ENCODE measurements around the gene FAM114A1.

The FAM114A1 gene

GRCh38 chr4:38921151-38921550 is 53.5 kb downstream of the FAM114A1 start:
- TF ChIP-seq MYC (IDR thresholded peaks at IDR 0.05; ENCODE audit: low read depth, low read length) (no peak), MAX (IDR thresholded peaks at IDR 0.05; ENCODE audit: low read depth, low read length) (no peak), POLR2A (IDR thresholded peaks at IDR 0.05; ENCODE audit: extremely low read depth, insufficient read length) (no peak)
- TF ChIP-seq, protein P1, sequence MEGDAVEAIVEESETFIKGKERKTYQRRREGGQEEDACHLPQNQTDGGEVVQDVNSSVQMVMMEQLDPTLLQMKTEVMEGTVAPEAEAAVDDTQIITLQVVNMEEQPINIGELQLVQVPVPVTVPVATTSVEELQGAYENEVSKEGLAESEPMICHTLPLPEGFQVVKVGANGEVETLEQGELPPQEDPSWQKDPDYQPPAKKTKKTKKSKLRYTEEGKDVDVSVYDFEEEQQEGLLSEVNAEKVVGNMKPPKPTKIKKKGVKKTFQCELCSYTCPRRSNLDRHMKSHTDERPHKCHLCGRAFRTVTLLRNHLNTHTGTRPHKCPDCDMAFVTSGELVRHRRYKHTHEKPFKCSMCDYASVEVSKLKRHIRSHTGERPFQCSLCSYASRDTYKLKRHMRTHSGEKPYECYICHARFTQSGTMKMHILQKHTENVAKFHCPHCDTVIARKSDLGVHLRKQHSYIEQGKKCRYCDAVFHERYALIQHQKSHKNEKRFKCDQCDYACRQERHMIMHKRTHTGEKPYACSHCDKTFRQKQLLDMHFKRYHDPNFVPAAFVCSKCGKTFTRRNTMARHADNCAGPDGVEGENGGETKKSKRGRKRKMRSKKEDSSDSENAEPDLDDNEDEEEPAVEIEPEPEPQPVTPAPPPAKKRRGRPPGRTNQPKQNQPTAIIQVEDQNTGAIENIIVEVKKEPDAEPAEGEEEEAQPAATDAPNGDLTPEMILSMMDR (IDR thresholded peaks at IDR 0.05; ENCODE audit: low read depth, low read length) = no peak
- no peak overlapping the region for H3K4me3 ChIP-seq (ENCODE audit: low read depth, low read length)
- no peak for DNase-seq (ENCODE audit: low read depth)

DNA sequence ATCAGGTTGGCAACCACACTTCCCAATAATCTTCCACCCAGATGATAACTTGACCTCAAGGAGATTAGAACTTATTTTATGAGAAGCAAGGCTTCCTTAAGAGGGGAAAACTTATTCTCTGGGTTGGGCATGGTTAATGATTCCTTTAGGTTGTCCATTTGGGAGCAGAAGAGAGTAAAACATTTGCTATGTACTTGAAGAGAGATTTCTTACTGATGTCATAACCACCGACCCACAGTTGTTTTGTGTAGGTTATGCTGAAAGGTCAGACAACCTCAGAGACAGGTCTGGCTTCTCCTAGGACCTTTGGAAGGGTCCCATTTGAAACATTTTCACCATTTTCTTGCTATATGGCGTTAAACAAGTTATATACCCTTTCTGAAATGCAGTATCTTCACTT is 56.1 kb downstream of the FAM114A1 start:
- no peak overlapping the region for H3K4me3 ChIP-seq (ENCODE audit: low read depth, low read length)
- no peak for DNase-seq (ENCODE audit: low read depth)
- TF ChIP-seq POLR2A (IDR thresholded peaks at IDR 0.05; ENCODE audit: extremely low read depth, insufficient read length) (no peak), MYC (IDR thresholded peaks at IDR 0.05; ENCODE audit: low read depth, low read length) (no peak), MAX (IDR thresholded peaks at IDR 0.05; ENCODE audit: low read depth, low read length) (no peak)
- TF ChIP-seq, protein P1 (IDR thresholded peaks at IDR 0.05; ENCODE audit: low read depth, low read length) = no peak

- TF ChIP-seq, protein P1 (IDR thresholded peaks at IDR 0.05; ENCODE audit: low read depth, low read length) = no peak
- no peak for TF ChIP-seq POLR2A (IDR thresholded peaks at IDR 0.05; ENCODE audit: extremely low read depth, insufficient read length)
- no peak overlapping the region for H3K4me3 ChIP-seq (ENCODE audit: low read depth, low read length)
- DNase-seq (ENCODE audit: low read depth) = no peak
Measured at GRCh38 chr4:38924353-38924752, 56.7 kb downstream of the FAM114A1 start.

- no peak overlapping the region for H3K4me3 ChIP-seq (ENCODE audit: low read depth, low read length)
- TF ChIP-seq, protein P1 (IDR thresholded peaks at IDR 0.05; ENCODE audit: low read depth, low read length) = no peak
- no peak for TF ChIP-seq MYC (IDR thresholded peaks at IDR 0.05; ENCODE audit: low read depth, low read length)
- no peak for TF ChIP-seq POLR2A (IDR thresholded peaks at IDR 0.05; ENCODE audit: extremely low read depth, insufficient read length)
- no peak for TF ChIP-seq MAX (IDR thresholded peaks at IDR 0.05; ENCODE audit: low read depth, low read length)
- no peak for DNase-seq (ENCODE audit: low read depth)
Measured at GRCh38 chr4:38925492-38926413, 58.1 kb downstream of the FAM114A1 start.

DNA sequence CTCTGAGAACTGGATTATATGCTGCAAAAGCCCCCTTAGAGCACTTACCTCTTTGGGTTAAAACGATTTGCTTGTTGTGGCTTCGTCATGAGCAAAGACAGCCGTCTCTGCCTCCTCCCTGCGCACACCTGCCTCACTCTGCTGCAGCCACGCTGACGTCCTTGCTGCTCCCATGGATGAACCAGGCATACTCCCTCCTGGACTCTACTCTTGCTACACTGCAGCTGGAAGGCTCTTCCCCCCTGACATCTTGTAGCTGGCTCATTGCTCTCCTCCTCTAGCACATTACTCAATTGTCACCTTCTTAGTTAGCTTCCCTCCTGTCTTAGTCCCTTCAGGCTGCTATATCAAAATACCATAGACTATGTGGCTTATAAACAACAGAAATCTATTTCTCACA is 59.3 kb downstream of the FAM114A1 start:
- TF ChIP-seq POLR2A (IDR thresholded peaks at IDR 0.05; ENCODE audit: extremely low read depth, insufficient read length) (no peak), MYC (IDR thresholded peaks at IDR 0.05; ENCODE audit: low read depth, low read length) (no peak), MAX (IDR thresholded peaks at IDR 0.05; ENCODE audit: low read depth, low read length) (no peak)
- TF ChIP-seq, protein P1 (IDR thresholded peaks at IDR 0.05; ENCODE audit: low read depth, low read length) = no peak
- H3K4me3 ChIP-seq (ENCODE audit: low read depth, low read length) = no peak overlapping the region
- DNase-seq (ENCODE audit: low read depth) = no peak
